Mammary epithelial cell (primary cell): ENCODE data around the gene ASB1.

Experiments used
- EZH2 ChIP-seq: IDR thresholded peaks from 2 replicates; pipeline ENCODE4 v1.6.1; 2012; ENCODE audit warnings: low read length, inconsistent platforms, borderline replicate concordance
- TF ChIP-seq, protein P1 (sequence below), 2 donors: IDR thresholded peaks in 1 of 2; conservative IDR thresholded peaks in 1 of 2; 2 replicates each; pipeline ENCODE4 v1.5.1; 2011 to 2012; ENCODE audit warnings: inconsistent platforms in 2 of 2, low read length in 2 of 2, mild to moderate bottlenecking in 2 of 2, control low read depth in 1 of 2, low read depth in 1 of 2; ENCODE audit not compliant: insufficient read depth in 1 of 2; ENCODE audit errors: extremely low read depth in 1 of 2

DNA sequence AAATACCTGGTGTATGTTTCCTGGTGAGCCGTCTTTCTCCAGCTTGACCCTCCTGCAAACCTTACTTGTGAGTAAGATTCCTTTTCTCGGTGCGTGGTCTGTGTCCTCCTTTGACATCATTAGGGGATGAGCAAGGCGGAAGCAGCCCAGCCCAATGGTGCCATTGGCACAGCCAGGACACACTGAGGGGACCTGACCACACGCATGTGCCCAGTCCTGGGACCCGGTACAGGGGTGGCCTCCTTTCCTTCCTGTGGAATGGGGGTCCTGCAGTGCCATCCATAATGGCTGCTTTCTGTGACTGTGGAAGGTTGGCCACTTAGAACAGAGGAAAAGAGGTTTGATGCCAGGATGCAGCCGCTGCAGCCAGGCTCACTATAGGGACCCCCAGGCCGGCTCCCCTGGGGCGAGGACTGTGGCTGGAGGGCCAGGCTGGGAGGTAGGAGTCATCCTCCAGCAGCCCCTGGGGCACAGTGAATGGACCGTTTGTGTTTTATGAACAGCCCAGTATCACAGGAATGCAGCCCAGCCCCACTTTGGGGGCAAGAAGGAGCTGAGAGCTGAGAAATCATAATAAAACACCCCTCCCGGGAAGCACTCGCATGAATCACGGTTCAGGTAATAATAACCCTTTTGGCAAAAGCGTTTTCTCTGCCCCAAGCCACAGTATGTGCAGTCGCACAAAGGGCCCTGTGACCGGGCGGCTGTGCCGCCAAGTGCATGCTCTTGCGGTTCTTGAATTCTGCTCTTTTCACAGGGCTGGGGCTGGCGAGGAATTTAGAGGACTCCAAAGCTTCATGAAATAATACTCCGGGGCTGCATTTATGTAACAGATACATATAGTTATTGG, 73.2 kb downstream of the ASB1 start:
- TF ChIP-seq, protein P1, sequence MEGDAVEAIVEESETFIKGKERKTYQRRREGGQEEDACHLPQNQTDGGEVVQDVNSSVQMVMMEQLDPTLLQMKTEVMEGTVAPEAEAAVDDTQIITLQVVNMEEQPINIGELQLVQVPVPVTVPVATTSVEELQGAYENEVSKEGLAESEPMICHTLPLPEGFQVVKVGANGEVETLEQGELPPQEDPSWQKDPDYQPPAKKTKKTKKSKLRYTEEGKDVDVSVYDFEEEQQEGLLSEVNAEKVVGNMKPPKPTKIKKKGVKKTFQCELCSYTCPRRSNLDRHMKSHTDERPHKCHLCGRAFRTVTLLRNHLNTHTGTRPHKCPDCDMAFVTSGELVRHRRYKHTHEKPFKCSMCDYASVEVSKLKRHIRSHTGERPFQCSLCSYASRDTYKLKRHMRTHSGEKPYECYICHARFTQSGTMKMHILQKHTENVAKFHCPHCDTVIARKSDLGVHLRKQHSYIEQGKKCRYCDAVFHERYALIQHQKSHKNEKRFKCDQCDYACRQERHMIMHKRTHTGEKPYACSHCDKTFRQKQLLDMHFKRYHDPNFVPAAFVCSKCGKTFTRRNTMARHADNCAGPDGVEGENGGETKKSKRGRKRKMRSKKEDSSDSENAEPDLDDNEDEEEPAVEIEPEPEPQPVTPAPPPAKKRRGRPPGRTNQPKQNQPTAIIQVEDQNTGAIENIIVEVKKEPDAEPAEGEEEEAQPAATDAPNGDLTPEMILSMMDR (conservative IDR thresholded peaks at IDR 0.05 in 1 of 2, IDR thresholded peaks at IDR 0.05 in 1 of 2; ENCODE audit: extremely low read depth in 1 of 2, insufficient read depth in 1 of 2, low read depth in 1 of 2, low read length in 2 of 2): no peak
- no peak for TF ChIP-seq EZH2
